Measurements from ENCODE around the gene MRPL51.
A peak's percentile ranks its signal among the peaks of the same experiment; 100 is the strongest.
"Not testable (repeated sequence)": the region's sequence is repeated elsewhere in the genome, so short reads cannot be mapped to it uniquely, and the experiment has no call there.

MRPL51 gene

GRCh38 chr12:6469609-6470374, 23.3 kb downstream of the MRPL51 start:
- peak overlapping the region; percentile 56 for H3K9ac ChIP-seq
- peak overlapping the region; percentile 91 for H2AFZ ChIP-seq (ENCODE audit: low read depth)
- H3K79me2 ChIP-seq (ENCODE audit: insufficient read depth, low read depth), result no peaks in the 10 kb centered on the region; the same call in 1 of the 2 replicates
- no peak overlapping the region for H3K4me3 ChIP-seq (IDR thresholded peaks at IDR 0.05; ENCODE audit: insufficient read depth, low read depth, low read length)
- H3K4me1 ChIP-seq (ENCODE audit: low read depth, poor library complexity, severe bottlenecking), result peaks cover 31% of the 10 kb centered on the region
- no peaks in the 10 kb centered on the region for H3K27me3 ChIP-seq (ENCODE audit: insufficient read depth, low read depth)
- H4K20me1 ChIP-seq (ENCODE audit: insufficient read depth), result no peaks in the 10 kb centered on the region
- H3K27ac ChIP-seq, result peak overlapping the region; percentile 56
- peak overlapping the region; percentile 73 for H3K4me2 ChIP-seq
- no peak for TF ChIP-seq CTCF (conservative IDR thresholded peaks at IDR 0.05; ENCODE audit: low read depth, low read length)
- no peaks in the 10 kb centered on the region for H3K36me3 ChIP-seq (ENCODE audit: insufficient read depth)

- no peaks in the 10 kb centered on the region; the same call in 1 of the 2 replicates for H3K79me2 ChIP-seq (ENCODE audit: insufficient read depth, low read depth)
- peaks cover 31% of the 10 kb centered on the region for H3K4me1 ChIP-seq (ENCODE audit: low read depth, poor library complexity, severe bottlenecking)
- H3K27ac ChIP-seq, result no peak overlapping the region
- no peak overlapping the region for H3K4me3 ChIP-seq (IDR thresholded peaks at IDR 0.05; ENCODE audit: insufficient read depth, low read depth, low read length)
- no peak overlapping the region for H2AFZ ChIP-seq (ENCODE audit: low read depth)
- H3K36me3 ChIP-seq (ENCODE audit: insufficient read depth), result no peaks in the 10 kb centered on the region
- H4K20me1 ChIP-seq (ENCODE audit: insufficient read depth), result no peaks in the 10 kb centered on the region
- peak overlapping the region; percentile 73 for H3K4me2 ChIP-seq
- no peak for TF ChIP-seq CTCF (conservative IDR thresholded peaks at IDR 0.05; ENCODE audit: low read depth, low read length)
- H3K9ac ChIP-seq, result no peak overlapping the region
- H3K27me3 ChIP-seq (ENCODE audit: insufficient read depth, low read depth), result no peaks in the 10 kb centered on the region
These were observed 24.0 kb downstream of the MRPL51 start for GRCh38 chr12:6469092-6469491.

GRCh38 chr12:6468283-6468575, 24.8 kb downstream of the MRPL51 start:
- no peak overlapping the region; the same call in 1 of the 2 replicates for H3K4me2 ChIP-seq
- peaks cover 31% of the 10 kb centered on the region for H3K4me1 ChIP-seq (ENCODE audit: low read depth, poor library complexity, severe bottlenecking)
- H3K27ac ChIP-seq, result no peak overlapping the region
- no peaks in the 10 kb centered on the region for H3K36me3 ChIP-seq (ENCODE audit: insufficient read depth)
- no peaks in the 10 kb centered on the region; the same call in 1 of the 2 replicates for H3K79me2 ChIP-seq (ENCODE audit: insufficient read depth, low read depth)
- H3K27me3 ChIP-seq (ENCODE audit: insufficient read depth, low read depth), result no peaks in the 10 kb centered on the region
- TF ChIP-seq CTCF (conservative IDR thresholded peaks at IDR 0.05; ENCODE audit: low read depth, low read length), result no peak
- H3K4me3 ChIP-seq (IDR thresholded peaks at IDR 0.05; ENCODE audit: insufficient read depth, low read depth, low read length), result no peak overlapping the region
- no peaks in the 10 kb centered on the region for H4K20me1 ChIP-seq (ENCODE audit: insufficient read depth)
- no peak overlapping the region for H2AFZ ChIP-seq (ENCODE audit: low read depth)
- H3K9ac ChIP-seq, result no peak overlapping the region

- H3K4me3 ChIP-seq (IDR thresholded peaks at IDR 0.05; ENCODE audit: insufficient read depth, low read depth, low read length); H3K36me3 ChIP-seq (ENCODE audit: insufficient read depth); H4K20me1 ChIP-seq (ENCODE audit: insufficient read depth); H3K9ac ChIP-seq; H3K79me2 ChIP-seq (ENCODE audit: insufficient read depth, low read depth); H3K4me2 ChIP-seq; H3K27ac ChIP-seq; H3K27me3 ChIP-seq (ENCODE audit: insufficient read depth, low read depth); H2AFZ ChIP-seq (ENCODE audit: low read depth): not testable (repeated sequence)
- peaks cover 31% of the 10 kb centered on the region for H3K4me1 ChIP-seq (ENCODE audit: low read depth, poor library complexity, severe bottlenecking)
These were observed 25.3 kb downstream of the MRPL51 start for GRCh38 chr12:6467571-6468282.

- not testable (repeated sequence) for H3K4me3 ChIP-seq (IDR thresholded peaks at IDR 0.05; ENCODE audit: insufficient read depth, low read depth, low read length); H3K79me2 ChIP-seq (ENCODE audit: insufficient read depth, low read depth); H3K27ac ChIP-seq; H3K27me3 ChIP-seq (ENCODE audit: insufficient read depth, low read depth); H4K20me1 ChIP-seq (ENCODE audit: insufficient read depth); H3K9ac ChIP-seq; H3K36me3 ChIP-seq (ENCODE audit: insufficient read depth); H3K4me2 ChIP-seq; H2AFZ ChIP-seq (ENCODE audit: low read depth)
- H3K4me1 ChIP-seq (ENCODE audit: low read depth, poor library complexity, severe bottlenecking), result peaks cover 30% of the 10 kb centered on the region
These were observed 26.3 kb downstream of the MRPL51 start for GRCh38 chr12:6466751-6467150.

Data from KMS-11 (cell line).